Measurements from ENCODE around the gene KIAA0232. TPM values are rescaled to one million over a fixed set of nuclear protein-coding genes. Genes with fewer than 3 reads are reported as not detected.
A peak's percentile ranks its signal among the peaks of the same experiment; 100 is the strongest.

Gene KIAA0232
- total and polyA plus RNA-seq, 9 of the 15 experiments (the other 6 are each of a cell fraction or from before 2014, with no cell fraction given), result 3.5 to 17.4 (median 13.0) TPM

DNA sequence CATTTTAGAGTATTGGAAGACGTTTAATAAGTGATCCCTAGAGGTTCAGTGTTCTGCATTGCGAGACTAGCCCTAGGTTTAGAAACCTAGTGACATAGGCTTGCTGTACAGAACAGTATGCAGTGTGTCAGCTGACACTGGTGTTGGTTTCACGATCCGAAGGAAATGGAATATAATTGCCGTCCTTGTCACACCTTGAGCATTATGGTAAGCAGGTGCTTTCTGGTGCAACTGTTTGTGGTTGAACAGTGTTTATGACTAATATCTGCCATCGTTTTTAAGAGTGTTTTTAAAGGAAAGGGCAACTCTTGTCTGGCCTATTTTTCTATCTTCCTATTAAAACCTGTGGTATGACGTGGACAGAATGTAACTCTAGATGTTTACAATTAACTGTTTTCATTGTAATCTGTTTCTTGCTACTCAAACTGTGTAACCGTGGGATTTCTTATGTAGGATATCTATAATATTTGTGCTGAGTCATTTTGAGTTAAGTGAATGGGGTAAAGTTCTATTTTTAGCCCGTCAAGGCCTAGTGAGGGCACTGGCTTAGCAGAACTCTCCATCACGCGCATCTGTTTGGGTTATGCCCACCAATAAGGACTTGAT is 73.3 kb downstream of the KIAA0232 start (continued):
- TF ChIP-seq MEF2A (IDR thresholded peaks at IDR 0.05; ENCODE audit: control insufficient read depth, low read depth, low read length) (peak; percentile 97), ZNF316 (IDR thresholded peaks at IDR 0.05) (peak; percentile 96), EP300 (IDR thresholded peaks at IDR 0.05; ENCODE audit: low read length) (peak; percentile 39; the same call in 1 of the 2 replicates), ZFX (CRISPR knock-in tag; IDR thresholded peaks at IDR 0.05) (peak; percentile 48; the same call in 1 of the 2 replicates), MEF2D (tag; conservative IDR thresholded peaks at IDR 0.05; ENCODE audit: low read depth) (peak; percentile 94), CREB1 (IDR thresholded peaks at IDR 0.05) (no peak), CREB1 (CRISPR knock-in tag; IDR thresholded peaks at IDR 0.05) (no peak), DACH1 (IDR thresholded peaks at IDR 0.05; ENCODE audit: partially characterized antibody) (peak; percentile 26), EP400 (IDR thresholded peaks at IDR 0.05) (0 out of 2 replicates have a peak, but pooled peaks have one; percentile 25), SPI1 (IDR thresholded peaks at IDR 0.05; ENCODE audit: borderline replicate concordance, low read depth, low read length) (no peak), NFE2L1 (tag; IDR thresholded peaks at IDR 0.05; ENCODE audit: borderline replicate concordance, low read depth) (peak; percentile 96), DPF2 (IDR thresholded peaks at IDR 0.05) (peak; percentile 79), ZNF668 (CRISPR knock-in tag; IDR thresholded peaks at IDR 0.05) (no peak), BACH1 (tag; IDR thresholded peaks at IDR 0.05) (peak; percentile 92), CEBPB (tag; IDR thresholded peaks at IDR 0.05) (0 out of 2 replicates have a peak, but pooled peaks have one; percentile 14), ATF1 (CRISPR knock-in tag; IDR thresholded peaks at IDR 0.05) (no peak), ATF1 (tag; IDR thresholded peaks at IDR 0.05) (peak; percentile 42; the same call in 1 of the 2 replicates), SUPT5H (IDR thresholded peaks at IDR 0.05) (no peak), SMARCA4 (IDR thresholded peaks at IDR 0.05) (peak; percentile 78), NCOA2 (IDR thresholded peaks at IDR 0.05; ENCODE audit: partially characterized antibody in 2 of 2) (peak in 1 of 2 experiments; percentile 54), SOX6 (IDR thresholded peaks at IDR 0.05) (peak; percentile 41; the same call in 1 of the 2 replicates), NCOR1 (IDR thresholded peaks at IDR 0.05) (peak; percentile 33), ARID1B (IDR thresholded peaks at IDR 0.05) (peak; percentile 68), MAFF (IDR thresholded peaks at IDR 0.05; ENCODE audit: low read length) (peak; percentile 93)
- TF ChIP-seq, protein P1, sequence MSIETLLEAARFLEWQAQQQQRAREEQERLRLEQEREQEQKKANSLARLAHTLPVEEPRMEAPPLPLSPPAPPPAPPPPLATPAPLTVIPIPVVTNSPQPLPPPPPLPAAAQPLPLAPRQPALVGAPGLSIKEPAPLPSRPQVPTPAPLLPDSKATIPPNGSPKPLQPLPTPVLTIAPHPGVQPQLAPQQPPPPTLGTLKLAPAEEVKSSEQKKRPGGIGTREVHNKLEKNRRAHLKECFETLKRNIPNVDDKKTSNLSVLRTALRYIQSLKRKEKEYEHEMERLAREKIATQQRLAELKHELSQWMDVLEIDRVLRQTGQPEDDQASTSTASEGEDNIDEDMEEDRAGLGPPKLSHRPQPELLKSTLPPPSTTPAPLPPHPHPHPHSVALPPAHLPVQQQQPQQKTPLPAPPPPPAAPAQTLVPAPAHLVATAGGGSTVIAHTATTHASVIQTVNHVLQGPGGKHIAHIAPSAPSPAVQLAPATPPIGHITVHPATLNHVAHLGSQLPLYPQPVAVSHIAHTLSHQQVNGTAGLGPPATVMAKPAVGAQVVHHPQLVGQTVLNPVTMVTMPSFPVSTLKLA (conservative IDR thresholded peaks at IDR 0.05), result 0 out of 4 replicates have a peak, but pooled peaks of 1 of the 2 experiments have one; percentile 18
- TF ChIP-seq, protein P2, sequence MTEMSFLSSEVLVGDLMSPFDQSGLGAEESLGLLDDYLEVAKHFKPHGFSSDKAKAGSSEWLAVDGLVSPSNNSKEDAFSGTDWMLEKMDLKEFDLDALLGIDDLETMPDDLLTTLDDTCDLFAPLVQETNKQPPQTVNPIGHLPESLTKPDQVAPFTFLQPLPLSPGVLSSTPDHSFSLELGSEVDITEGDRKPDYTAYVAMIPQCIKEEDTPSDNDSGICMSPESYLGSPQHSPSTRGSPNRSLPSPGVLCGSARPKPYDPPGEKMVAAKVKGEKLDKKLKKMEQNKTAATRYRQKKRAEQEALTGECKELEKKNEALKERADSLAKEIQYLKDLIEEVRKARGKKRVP (CRISPR knock-in tag; IDR thresholded peaks at IDR 0.05), result 0 out of 2 replicates have a peak, but pooled peaks have one; percentile 30
- TF ChIP-seq, protein P3, sequence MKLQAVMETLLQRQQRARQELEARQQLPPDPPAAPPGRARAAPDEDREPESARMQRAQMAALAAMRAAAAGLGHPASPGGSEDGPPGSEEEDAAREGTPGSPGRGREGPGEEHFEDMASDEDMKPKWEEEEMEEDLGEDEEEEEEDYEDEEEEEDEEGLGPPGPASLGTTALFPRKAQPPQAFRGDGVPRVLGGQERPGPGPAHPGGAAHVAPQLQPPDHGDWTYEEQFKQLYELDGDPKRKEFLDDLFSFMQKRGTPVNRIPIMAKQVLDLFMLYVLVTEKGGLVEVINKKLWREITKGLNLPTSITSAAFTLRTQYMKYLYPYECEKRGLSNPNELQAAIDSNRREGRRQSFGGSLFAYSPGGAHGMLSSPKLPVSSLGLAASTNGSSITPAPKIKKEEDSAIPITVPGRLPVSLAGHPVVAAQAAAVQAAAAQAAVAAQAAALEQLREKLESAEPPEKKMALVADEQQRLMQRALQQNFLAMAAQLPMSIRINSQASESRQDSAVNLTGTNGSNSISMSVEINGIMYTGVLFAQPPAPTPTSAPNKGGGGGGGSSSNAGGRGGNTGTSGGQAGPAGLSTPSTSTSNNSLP (IDR thresholded peaks at IDR 0.05; ENCODE audit: borderline replicate concordance, low read depth, low read length), result 0 out of 2 replicates have a peak, but pooled peaks have one; percentile 5

Measured in K562 (cell line).